Ecto neural progenitor cell (in vitro differentiated cells): ENCODE measurements around the gene CD302.
A peak's percentile ranks its signal among the peaks of the same experiment; 100 is the strongest.
"Not testable (repeated sequence)": the region's sequence is repeated elsewhere in the genome, so short reads cannot be mapped to it uniquely, and the experiment has no call there.

ENCODE experiments used
- DNase-seq: peaks from one replicate; pipeline ENCODE4 v3.0.0-alpha.2; 2018; ENCODE audit warnings: low spot score

CD302 gene, protein sequence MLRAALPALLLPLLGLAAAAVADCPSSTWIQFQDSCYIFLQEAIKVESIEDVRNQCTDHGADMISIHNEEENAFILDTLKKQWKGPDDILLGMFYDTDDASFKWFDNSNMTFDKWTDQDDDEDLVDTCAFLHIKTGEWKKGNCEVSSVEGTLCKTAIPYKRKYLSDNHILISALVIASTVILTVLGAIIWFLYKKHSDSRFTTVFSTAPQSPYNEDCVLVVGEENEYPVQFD

DNA sequence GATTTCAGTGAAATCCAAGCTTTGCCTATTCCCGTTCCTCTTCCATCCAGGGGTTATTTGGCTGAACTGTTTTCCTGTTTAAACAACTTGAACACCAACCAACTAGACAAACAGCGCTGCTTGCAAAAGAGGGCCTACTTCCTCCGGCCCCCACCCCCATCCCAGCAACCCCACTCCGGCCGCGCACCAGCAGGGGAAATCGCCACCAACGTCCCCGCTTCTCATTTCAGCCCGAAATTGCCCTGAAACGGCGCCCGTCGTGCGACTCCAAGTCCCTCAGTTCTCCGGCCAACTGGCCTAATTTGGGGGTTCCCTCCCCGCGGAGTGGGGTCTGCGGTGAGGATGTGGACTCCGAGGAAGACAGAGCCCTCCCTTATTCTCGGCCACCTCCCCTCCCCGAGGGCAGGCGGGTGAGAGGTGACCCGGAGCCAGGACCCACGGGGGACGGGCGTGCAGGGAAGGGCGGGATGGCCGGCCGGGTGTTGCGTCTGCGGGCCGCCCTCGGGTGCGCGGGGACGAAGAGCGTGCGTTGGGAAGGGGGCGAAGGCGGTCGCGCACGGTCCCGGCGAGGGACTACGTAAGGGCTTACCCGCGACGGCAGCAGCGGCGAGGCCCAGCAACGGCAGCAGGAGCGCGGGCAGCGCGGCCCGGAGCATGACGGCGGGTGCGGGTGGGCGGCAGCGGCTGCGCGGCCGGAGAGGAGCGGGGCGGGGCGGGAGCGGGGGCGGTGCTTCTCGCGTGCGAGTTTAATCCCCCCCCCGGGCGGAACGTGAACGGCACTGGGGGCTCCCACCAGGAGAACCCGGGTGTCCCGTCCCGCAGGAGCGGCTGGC lies at the start of gene CD302:
Gene CD302 (minus strand): TSS at position 666 of the 833 bp plus-strand sequence. CDS start 10 bp downstream, at position 656.
- DNase-seq, result peak; percentile 76

- no peak for DNase-seq
Measured at GRCh38 chr2:159846564-159846963, 48.6 kb upstream of the CD302 start.

DNA sequence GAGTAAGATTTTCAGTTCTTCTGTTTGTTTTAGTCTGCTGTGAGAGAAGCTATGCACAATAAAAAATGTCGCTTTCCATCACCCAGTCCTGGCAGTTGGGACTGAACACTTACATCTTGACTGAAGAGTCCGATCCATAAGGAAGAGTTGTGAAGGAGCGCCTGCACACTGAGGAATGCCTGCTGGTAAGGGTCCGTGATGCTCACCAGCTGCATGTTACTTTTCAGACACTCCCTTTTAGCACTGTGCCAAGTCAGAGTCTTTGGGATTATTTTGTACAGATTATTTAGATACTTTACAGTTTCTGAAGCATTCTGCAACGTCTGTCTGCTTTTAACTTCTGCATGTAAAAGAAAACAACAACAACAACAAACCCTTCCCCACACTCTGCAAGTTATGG lies 42.6 kb upstream of the CD302 start:
- no peak for DNase-seq

DNA sequence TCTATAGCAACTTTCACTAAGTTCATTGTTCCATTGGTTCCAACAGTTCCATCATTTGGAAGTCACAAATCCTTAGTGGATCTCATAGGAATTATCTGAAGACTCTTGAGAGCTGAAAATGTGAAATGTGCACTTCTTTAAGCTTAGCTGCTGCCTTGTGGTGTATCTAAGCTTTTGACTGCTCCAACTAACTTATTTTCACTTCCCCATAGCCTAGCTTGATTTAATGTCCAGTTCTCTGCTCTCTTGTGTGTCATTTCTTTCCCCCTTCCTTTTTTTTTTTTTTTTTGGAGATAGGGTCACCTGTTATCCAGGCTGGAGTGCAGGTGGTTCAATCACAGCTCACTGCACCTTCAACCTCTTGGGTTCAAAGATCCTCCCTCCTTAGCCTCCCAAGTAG lies 34.9 kb upstream of the CD302 start:
- DNase-seq, result no peak

DNA sequence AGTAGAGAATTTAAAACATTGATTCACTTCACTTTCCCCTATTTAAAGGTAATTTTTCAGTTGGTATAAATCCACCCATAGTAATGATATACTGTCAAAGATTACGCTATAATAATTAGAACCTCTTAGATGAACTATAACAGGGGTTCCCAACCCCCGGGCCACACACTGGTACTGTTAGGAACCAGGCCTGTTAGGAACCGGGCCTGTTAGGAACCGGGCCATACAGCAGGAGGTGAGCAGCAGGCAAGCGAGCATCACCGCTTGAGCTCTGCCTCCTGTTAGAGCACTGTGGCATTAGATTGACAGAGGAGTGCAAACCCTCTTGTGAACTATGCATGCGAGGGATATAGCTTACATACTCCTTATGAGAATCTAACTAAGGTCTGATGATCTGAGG lies 34.0 kb upstream of the CD302 start:
- DNase-seq, result no peak

- DNase-seq, result no peak
Measured at GRCh38 chr2:159829376-159829775, 31.4 kb upstream of the CD302 start.

- DNase-seq, result no peak
Measured at GRCh38 chr2:159828738-159829137, 30.7 kb upstream of the CD302 start.

DNA sequence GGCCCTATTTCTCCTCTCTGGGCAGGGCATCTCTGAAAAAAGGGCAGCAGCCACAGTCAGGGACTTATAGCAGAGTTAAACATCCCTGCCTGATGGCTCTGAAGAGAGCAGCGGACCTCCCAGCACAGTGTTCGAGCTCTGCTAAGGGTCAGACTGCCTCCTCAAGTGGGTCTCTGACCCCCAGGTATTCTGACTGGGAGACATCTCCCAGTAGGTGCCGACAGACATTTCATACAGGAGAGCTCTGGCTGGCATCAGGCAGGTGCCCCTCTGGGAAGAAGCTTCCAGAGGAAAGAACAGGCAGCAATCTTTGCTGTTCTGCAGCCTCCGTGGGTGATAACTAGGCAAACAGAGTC lies 24.4 kb upstream of the CD302 start:
- DNase-seq, result not testable (repeated sequence)

GRCh38 chr2:159821775-159822477 lies 23.9 kb upstream of the CD302 start:
- not testable (repeated sequence) for DNase-seq

DNA sequence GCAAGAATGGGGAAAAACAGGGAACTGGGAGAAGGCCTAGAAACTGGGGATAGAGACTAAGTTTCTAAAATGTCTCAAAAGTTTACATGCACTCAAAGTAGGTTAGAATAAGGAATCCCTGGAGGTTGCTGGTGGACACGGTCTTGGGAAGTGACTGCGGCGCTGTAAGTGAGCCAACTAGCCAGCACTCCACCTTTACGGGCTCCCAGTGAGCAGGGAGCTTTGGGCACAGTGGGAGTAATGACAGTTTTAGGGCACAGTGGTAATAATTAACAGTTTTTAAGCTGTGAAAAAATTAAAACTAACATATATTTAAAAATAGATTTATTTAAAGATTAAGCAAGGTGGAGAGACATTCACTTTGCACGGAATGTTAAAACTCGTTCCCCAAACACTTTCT lies 20.9 kb upstream of the CD302 start:
- DNase-seq, result no peak

DNA sequence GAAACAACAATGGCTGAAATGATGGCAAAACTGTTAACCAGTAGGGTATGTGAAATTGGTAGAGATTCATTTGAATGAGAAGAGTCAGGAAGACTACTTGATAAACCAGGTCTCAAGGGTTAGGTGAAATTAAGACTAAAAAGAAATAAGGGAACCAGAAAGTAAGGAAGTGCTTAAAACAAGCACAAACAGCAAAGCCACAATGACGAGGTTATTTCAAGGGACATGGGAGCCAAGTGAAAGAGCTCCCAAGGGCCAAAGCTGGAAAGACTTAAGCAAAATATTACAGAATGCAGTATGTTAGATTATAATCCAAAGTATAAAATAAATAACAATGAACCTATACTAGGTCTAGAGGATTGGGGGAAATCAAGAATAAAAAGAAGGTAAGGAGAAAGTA lies 19.3 kb upstream of the CD302 start:
- no peak for DNase-seq

DNA sequence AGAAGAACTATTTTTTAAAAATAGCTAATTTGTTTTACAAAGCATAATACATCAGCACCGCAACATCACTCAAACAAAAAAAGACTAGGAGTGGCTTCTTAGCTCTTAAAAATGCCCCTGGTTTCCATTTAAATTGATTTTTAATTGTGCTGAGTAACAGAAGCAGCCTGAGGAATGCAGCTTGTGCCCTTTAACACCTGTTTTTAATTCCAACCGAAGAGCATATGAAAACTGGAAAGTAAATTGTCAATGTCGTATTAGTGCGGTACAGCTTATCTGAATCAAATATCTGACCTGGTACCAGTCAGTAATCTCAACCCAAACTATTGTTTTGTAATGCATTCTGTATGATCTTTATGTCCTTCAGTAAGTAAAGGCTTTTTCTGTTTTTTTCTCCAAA lies 13.2 kb upstream of the CD302 start:
- no peak for DNase-seq

- DNase-seq, result no peak
Measured at GRCh38 chr2:159808032-159808425, 10.0 kb upstream of the CD302 start.

- DNase-seq, result no peak
Measured at GRCh38 chr2:159807183-159808031, 9.4 kb upstream of the CD302 start.

GRCh38 chr2:159804941-159805340 lies 6.9 kb upstream of the CD302 start:
- DNase-seq, result no peak

GRCh38 chr2:159803235-159803962 lies 5.4 kb upstream of the CD302 start:
- DNase-seq, result no peak

- DNase-seq, result no peak
Measured at GRCh38 chr2:159802673-159803072, 4.7 kb upstream of the CD302 start.

GRCh38 chr2:159799833-159800232 lies 1.8 kb upstream of the CD302 start:
- DNase-seq, result no peak

DNA sequence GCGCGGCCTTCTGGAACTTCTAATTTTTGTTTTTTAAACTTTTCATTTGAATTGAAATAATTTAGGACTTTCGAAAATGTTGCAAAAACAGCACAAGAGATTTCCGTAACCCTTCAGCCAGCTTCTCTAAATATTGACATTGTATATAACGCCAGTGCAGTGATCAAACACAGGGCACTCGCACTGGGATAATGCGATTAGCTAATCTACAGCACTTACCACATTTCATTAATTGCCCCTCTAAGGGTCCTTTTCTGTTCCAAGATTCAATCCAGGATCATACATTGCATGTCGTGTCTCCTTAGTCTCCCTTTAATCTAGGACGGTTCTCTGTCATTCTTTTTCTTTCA lies 343 bp upstream of the CD302 start:
- no peak for DNase-seq

- DNase-seq, result no peak
Measured at GRCh38 chr2:159797225-159797542, 824 bp downstream of the CD302 start.

- no peak for DNase-seq
Measured at GRCh38 chr2:159795841-159796690, 1.9 kb downstream of the CD302 start.
